K562 (cell line): ENCODE measurements around the gene ASGR1. TPM values are rescaled to one million over a fixed set of nuclear protein-coding genes. Genes with fewer than 3 reads are reported as not detected.

Experiments used
- SMARCB1 ChIP-seq: IDR thresholded peaks from 2 replicates; pipeline ENCODE4 v1.6.1; 2011; ENCODE audit warnings: improper control_type of control experiment, low read depth; ENCODE audit not compliant: insufficient read length
- TAF15 ChIP-seq: fragments of 200-400 bp; formaldehyde crosslinking; IDR thresholded peaks from 2 replicates; pipeline ENCODE4 v1.6.1; 2017; ENCODE audit warnings: mild to moderate bottlenecking, low read depth, low read length, moderate library complexity
- ZNF124 ChIP-seq: sonication (generic); formaldehyde crosslinking; IDR thresholded peaks from 2 replicates; pipeline ENCODE4 v1.8.1; 2022; ENCODE audit warnings: missing genetic modification reagents
- ZNF140 ChIP-seq: fragments of 250-450 bp; sonication (Bioruptor Pico); IDR thresholded peaks from 2 replicates; pipeline ENCODE4 v1.8.0; 2021; ENCODE audit warnings: moderate library complexity, mild to moderate bottlenecking, inconsistent platforms
- polyA plus RNA-seq, 8 experiments: library from polyadenylated mRNA; depleted of rRNA in 4 of 8; stranded (reverse) in 5 of 8; unstranded in 3 of 8; fragments of >200 nt; fragmentation: Nextera tagmentation in 2 of 8; fragmentation: Illumina TruSeq in 1 of 8; extraction: Ambion mirVana in 2 of 8; extraction: Trizol in 1 of 8; gene quantifications; 2 replicates each; pipeline versions ENCODE4 v1.2.1 to v1.2.3, GENCODE V29; 2011 to 2014; ENCODE audit warnings: inconsistent platforms in 1 of 8, missing spikeins in 1 of 8
- total RNA-seq, 7 experiments: library from RNA; depleted of rRNA in 6 of 7; stranded (reverse); fragments of >200 nt in 6 of 7; fragmentation: Illumina TruSeq in 2 of 7; extraction: Trizol in 2 of 7; gene quantifications; 2 replicates each; pipeline versions ENCODE4 v1.2.1 to v1.2.3, GENCODE V29; 2011 to 2021; ENCODE audit warnings: low replicate concordance in 1 of 7
- TF ChIP-seq, protein P1 (sequence below), 2 experiments: fragments of 450-650 bp; formaldehyde crosslinking in 1 of 2; IDR thresholded peaks; 2 replicates each; pipeline versions ENCODE4 v1.4.0 to v1.6.1; 2014 to 2020; ENCODE audit warnings: mild to moderate bottlenecking in 2 of 2, borderline replicate concordance in 1 of 2, low read depth in 1 of 2
- TF ChIP-seq, protein P2 (sequence below): sonication (generic); formaldehyde crosslinking; IDR thresholded peaks from 2 replicates; pipeline ENCODE4 v1.4.0; 2020; ENCODE audit warnings: mild to moderate bottlenecking, missing genetic modification reagents
- TF ChIP-seq, protein P3 (sequence below), 3 experiments: fragments of 200-800 bp in 1 of 3; sonication (Bioruptor generic) in 1 of 3; sonication (generic) in 1 of 3; formaldehyde crosslinking in 1 of 3; IDR thresholded peaks; 2 replicates each; pipeline versions ENCODE4 v1.6.1 to v1.8.0; 2016 to 2022; ENCODE audit warnings: mild to moderate bottlenecking in 2 of 3, missing compliant biosample characterization in 2 of 3, missing genetic modification characterization in 2 of 3, missing genetic modification reagents in 1 of 3

Gene ASGR1
- total and polyA plus RNA-seq, 9 of the 15 experiments (the other 6 are each of a cell fraction or from before 2014, with no cell fraction given): 0.11 to 1.0 (median 0.64) TPM; not detected in 2

DNA sequence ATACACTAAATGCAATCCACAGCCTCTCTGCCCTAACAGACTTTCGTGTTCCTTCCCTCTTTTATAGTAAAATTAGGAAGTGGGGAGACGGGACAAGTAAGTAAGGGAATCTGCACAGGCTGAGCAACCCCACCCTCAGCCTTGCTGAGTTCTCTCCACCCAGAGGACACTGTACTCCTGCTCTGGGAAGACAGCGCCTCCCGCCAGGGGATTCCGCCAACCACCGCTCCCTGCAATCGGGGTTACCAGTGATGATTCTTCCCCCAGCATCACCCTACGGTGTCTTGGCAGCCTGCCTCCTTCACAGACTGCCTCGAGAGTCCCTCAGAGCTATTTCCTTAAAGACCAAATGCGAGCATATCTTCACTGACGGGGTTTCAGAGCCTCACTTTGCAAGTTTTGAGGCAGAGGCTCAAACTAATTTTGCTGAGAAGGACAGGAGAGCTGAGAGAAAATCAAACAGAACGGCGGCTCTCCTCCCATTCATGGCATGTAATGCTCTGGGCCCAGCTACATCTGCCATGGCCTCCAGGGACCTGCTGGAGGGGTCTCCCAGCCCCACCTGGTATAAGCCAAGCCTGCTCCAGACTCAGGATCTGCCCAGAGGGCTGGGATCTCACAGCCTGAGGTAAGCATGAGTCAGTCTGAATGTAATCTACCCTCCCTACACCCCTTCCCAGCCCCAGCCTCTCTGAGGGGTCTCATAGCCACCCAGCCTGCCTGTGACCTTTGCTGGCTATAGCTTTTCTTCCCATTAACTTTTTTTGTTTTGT, 41.8 kb downstream of the ASGR1 start (continued):
- TF ChIP-seq, protein P1, sequence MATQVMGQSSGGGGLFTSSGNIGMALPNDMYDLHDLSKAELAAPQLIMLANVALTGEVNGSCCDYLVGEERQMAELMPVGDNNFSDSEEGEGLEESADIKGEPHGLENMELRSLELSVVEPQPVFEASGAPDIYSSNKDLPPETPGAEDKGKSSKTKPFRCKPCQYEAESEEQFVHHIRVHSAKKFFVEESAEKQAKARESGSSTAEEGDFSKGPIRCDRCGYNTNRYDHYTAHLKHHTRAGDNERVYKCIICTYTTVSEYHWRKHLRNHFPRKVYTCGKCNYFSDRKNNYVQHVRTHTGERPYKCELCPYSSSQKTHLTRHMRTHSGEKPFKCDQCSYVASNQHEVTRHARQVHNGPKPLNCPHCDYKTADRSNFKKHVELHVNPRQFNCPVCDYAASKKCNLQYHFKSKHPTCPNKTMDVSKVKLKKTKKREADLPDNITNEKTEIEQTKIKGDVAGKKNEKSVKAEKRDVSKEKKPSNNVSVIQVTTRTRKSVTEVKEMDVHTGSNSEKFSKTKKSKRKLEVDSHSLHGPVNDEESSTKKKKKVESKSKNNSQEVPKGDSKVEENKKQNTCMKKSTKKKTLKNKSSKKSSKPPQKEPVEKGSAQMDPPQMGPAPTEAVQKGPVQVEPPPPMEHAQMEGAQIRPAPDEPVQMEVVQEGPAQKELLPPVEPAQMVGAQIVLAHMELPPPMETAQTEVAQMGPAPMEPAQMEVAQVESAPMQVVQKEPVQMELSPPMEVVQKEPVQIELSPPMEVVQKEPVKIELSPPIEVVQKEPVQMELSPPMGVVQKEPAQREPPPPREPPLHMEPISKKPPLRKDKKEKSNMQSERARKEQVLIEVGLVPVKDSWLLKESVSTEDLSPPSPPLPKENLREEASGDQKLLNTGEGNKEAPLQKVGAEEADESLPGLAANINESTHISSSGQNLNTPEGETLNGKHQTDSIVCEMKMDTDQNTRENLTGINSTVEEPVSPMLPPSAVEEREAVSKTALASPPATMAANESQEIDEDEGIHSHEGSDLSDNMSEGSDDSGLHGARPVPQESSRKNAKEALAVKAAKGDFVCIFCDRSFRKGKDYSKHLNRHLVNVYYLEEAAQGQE (IDR thresholded peaks at IDR 0.05; ENCODE audit: borderline replicate concordance): no peak
- TF ChIP-seq, protein P1 (CRISPR knock-in tag; IDR thresholded peaks at IDR 0.05; ENCODE audit: low read depth): no peak
- TF ChIP-seq ZNF124 (CRISPR knock-in tag): no peak
- TF ChIP-seq SMARCB1: no peak
- TF ChIP-seq, protein P2, sequence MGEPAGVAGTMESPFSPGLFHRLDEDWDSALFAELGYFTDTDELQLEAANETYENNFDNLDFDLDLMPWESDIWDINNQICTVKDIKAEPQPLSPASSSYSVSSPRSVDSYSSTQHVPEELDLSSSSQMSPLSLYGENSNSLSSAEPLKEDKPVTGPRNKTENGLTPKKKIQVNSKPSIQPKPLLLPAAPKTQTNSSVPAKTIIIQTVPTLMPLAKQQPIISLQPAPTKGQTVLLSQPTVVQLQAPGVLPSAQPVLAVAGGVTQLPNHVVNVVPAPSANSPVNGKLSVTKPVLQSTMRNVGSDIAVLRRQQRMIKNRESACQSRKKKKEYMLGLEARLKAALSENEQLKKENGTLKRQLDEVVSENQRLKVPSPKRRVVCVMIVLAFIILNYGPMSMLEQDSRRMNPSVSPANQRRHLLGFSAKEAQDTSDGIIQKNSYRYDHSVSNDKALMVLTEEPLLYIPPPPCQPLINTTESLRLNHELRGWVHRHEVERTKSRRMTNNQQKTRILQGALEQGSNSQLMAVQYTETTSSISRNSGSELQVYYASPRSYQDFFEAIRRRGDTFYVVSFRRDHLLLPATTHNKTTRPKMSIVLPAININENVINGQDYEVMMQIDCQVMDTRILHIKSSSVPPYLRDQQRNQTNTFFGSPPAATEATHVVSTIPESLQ (CRISPR knock-in tag): no peak
- TF ChIP-seq ZNF140 (CRISPR knock-in tag): no peak
- TF ChIP-seq, protein P3, sequence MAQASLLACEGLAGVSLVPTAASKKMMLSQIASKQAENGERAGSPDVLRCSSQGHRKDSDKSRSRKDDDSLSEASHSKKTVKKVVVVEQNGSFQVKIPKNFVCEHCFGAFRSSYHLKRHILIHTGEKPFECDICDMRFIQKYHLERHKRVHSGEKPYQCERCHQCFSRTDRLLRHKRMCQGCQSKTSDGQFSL (CRISPR knock-in tag; IDR thresholded peaks at IDR 0.05): no peak
- TF ChIP-seq, protein P3 (tag; IDR thresholded peaks at IDR 0.05): no peak
- TF ChIP-seq TAF15: no peak
